Esophagus squamous epithelium (tissue), 5 donors: ENCODE data around the gene PNLDC1. TPM values are rescaled to one million over a fixed set of nuclear protein-coding genes. Genes with fewer than 3 reads are reported as not detected.

Experiments
- DNase-seq: peaks from one replicate; lab custom pipeline; 2025; lab: John Stamatoyannopoulos, UW
- H3K27ac ChIP-seq, 4 donors: fragments of 200-600 bp; sonication (generic); one replicate each; pipeline ENCODE4 v1.5.1; 2016 to 2019; ENCODE audit warnings: mild to moderate bottlenecking in 1 of 4
- H3K27me3 ChIP-seq, 4 donors: fragments of 200-600 bp; sonication (generic); 1 replicate in 3 of 4; 2 replicates in 1 of 4; pipeline versions ENCODE4 v1.5.1 to v1.6.0; 2017 to 2021; ENCODE audit warnings: antibody characterized with exemption in 1 of 4
- H3K36me3 ChIP-seq, 3 donors: fragments of 200-600 bp; sonication (generic); one replicate each; pipeline ENCODE4 v1.5.1; 2016 to 2019
- H3K4me1 ChIP-seq, 3 donors: fragments of 200-600 bp; sonication (generic); one replicate each; pipeline ENCODE4 v1.5.1; 2017 to 2019
- H3K4me3 ChIP-seq, 4 donors: fragments of 200-600 bp; sonication (generic); 1 replicate in 3 of 4; 2 replicates in 1 of 4; pipeline ENCODE4 v1.5.1; 2016 to 2019; ENCODE audit warnings: mild to moderate bottlenecking in 2 of 4, moderate library complexity in 1 of 4
- H3K9me3 ChIP-seq, 3 donors: fragments of 200-600 bp; sonication (generic); one replicate each; pipeline ENCODE4 v1.5.1; 2016 to 2019
- POLR2A ChIP-seq, 4 donors: fragments of 450-650 bp; IDR thresholded peaks; one replicate each; pipeline ENCODE4 v1.6.1; 2017; ENCODE audit warnings: antibody characterized with exemption in 4 of 4, mild to moderate bottlenecking in 4 of 4, moderate library complexity in 3 of 4
- WGBS, 2 donors: methylation state at CpG; one replicate each; pipeline ENCODE4 v1.1.5; 2018; 5-methylcytosine and 5-hydroxymethylcytosine counted together
- intact Hi-C: fragments of 100-400 bp; cut with DNase I; formaldehyde crosslinking; loops from one replicate; pipeline ENCODE4 v1.15.0; 2022
- total RNA-seq, 4 donors: library from RNA; depleted of rRNA; stranded (reverse); fragments of >200 nt; gene quantifications; one replicate each; pipeline ENCODE4 v1.1.0, GENCODE V29; 2016
- TF ChIP-seq, protein P1 (sequence below), 6 experiments: fragments of 450-650 bp in 4 of 6; fragments of 200-600 bp in 2 of 6; sonication (generic) in 2 of 6; IDR thresholded peaks; one replicate each; pipeline ENCODE4 v1.5.1; 2016 to 2019; ENCODE audit warnings: antibody characterized with exemption in 6 of 6, mild to moderate bottlenecking in 4 of 6, moderate library complexity in 4 of 6
- donor health status: DM: yes; HTN: yes; CAD: no.

Gene PNLDC1
- total RNA-seq, 4 donors from 2014 or later, result not detected

DNA sequence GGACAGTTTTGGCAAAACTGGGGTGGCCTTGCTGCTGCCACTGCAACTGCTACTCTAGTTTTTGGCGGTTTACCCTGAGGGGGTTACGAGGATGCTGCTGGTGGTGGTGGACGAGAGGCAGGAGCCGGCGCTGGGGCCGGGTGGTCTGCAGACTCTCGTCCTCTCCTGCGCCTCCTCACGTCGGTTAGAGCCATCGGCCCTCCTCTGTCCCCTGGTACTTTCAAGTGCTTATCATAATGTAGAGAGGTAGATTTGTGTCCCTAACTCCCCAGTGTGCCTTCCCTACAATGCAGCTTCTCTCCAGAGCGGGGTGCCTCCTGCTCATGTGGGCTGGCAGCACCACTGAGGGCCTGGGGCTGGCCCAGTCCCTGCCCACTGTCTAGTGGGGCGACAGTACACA, 25.9 kb downstream of the PNLDC1 start:
- no peak for DNase-seq
- WGBS, 2 donors, result 86 to 94% methylated on average over 11 of the region's 13 CpGs
- H3K36me3 ChIP-seq, result no peaks in the 10 kb centered on the region
- H3K4me1 ChIP-seq, result no peaks in the 10 kb centered on the region
- H3K4me3 ChIP-seq, result no peak overlapping the region
- intact Hi-C loops, result no loop called here
- no peaks in the 10 kb centered on the region for H3K9me3 ChIP-seq
- no peak for TF ChIP-seq POLR2A (IDR thresholded peaks at IDR 0.05)
- TF ChIP-seq, protein P1, sequence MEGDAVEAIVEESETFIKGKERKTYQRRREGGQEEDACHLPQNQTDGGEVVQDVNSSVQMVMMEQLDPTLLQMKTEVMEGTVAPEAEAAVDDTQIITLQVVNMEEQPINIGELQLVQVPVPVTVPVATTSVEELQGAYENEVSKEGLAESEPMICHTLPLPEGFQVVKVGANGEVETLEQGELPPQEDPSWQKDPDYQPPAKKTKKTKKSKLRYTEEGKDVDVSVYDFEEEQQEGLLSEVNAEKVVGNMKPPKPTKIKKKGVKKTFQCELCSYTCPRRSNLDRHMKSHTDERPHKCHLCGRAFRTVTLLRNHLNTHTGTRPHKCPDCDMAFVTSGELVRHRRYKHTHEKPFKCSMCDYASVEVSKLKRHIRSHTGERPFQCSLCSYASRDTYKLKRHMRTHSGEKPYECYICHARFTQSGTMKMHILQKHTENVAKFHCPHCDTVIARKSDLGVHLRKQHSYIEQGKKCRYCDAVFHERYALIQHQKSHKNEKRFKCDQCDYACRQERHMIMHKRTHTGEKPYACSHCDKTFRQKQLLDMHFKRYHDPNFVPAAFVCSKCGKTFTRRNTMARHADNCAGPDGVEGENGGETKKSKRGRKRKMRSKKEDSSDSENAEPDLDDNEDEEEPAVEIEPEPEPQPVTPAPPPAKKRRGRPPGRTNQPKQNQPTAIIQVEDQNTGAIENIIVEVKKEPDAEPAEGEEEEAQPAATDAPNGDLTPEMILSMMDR (IDR thresholded peaks at IDR 0.05), result no peak
- H3K27ac ChIP-seq, result no peak overlapping the region
- peaks cover 0 to 9% (median 0%) of the 10 kb centered on the region in 4 donors for H3K27me3 ChIP-seq

DNA sequence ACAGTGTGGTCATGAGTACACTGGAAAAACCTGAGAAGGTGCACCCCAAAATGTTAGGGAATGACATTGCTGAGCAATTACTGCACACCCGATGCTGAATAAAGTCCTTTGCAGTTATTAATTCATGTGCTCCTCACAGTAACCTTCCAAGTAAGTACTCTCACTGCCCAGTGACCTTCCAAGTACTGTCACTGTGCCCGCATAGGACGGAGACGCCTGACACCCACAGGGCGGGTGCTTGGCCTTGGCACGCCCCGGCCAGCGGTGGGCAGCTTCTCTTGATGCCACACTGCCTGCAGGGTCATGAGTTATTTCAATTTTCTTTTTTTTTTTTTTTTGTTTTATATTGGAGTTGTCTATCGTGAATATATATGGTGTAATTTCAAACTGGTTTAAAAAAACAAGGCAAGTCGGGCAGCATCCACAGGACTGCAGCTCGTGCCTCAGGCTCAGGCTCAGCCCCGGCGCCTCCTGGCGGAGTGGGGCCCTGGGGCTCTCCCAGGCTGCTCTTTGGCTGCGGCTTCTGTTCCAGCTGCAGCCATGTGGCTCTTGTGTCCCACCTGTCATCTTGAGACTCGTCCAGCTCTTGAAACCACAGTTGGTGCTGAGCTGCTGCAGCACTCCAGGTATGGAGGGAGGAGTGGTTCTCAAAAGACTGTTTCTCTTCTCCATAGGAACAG, 27.0 kb downstream of the PNLDC1 start:
- Histone ChIP-seq H3K9me3 (no peaks in the 10 kb centered on the region), H3K4me3 (no peak overlapping the region), H3K27ac (no peak overlapping the region), H3K36me3 (no peaks in the 10 kb centered on the region), H3K27me3 (peaks cover 0 to 9% (median 0%) of the 10 kb centered on the region in 4 donors), H3K4me1 (no peaks in the 10 kb centered on the region)
- TF ChIP-seq, protein P1 (IDR thresholded peaks at IDR 0.05), result no peak
- no peak for TF ChIP-seq POLR2A (IDR thresholded peaks at IDR 0.05)
- DNase-seq, result no peak
- intact Hi-C loops, result no loop called here
- WGBS, 2 donors, result 82 to 86% methylated on average over 9 to 16 of the region's 16 CpGs

DNA sequence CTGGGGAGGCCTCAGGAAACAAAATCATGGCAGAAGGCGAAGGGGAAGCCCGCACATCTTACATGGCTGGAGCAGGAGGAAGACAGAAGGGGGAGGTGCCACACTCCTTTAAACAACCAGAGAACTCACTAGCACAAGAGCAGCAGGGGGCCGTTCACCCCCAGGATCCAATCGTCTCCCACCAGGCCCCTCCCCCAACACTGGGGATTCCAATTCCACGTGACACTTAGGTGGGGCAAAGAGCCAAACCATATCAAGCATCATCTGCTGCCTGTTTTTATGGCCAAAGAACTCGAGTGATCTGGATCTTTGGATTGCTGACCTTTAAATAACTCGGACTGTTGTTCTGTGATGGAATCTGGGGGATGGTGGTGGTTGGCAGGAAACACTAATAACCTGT, 28.0 kb downstream of the PNLDC1 start:
- no peak overlapping the region for H3K4me3 ChIP-seq
- TF ChIP-seq, protein P1 (IDR thresholded peaks at IDR 0.05), result no peak
- TF ChIP-seq POLR2A (IDR thresholded peaks at IDR 0.05), result no peak
- no peaks in the 10 kb centered on the region for H3K36me3 ChIP-seq
- intact Hi-C loops, result no loop called here
- peaks cover 0 to 4% (median 0%) of the 10 kb centered on the region in 3 donors for H3K4me1 ChIP-seq
- no peak overlapping the region for H3K27ac ChIP-seq
- peaks cover 0 to 9% (median 0%) of the 10 kb centered on the region in 4 donors for H3K27me3 ChIP-seq
- WGBS, 2 donors, result 43 to 51% methylated on average over 6 of the region's 7 CpGs
- no peaks in the 10 kb centered on the region for H3K9me3 ChIP-seq
- DNase-seq, result no peak

DNA sequence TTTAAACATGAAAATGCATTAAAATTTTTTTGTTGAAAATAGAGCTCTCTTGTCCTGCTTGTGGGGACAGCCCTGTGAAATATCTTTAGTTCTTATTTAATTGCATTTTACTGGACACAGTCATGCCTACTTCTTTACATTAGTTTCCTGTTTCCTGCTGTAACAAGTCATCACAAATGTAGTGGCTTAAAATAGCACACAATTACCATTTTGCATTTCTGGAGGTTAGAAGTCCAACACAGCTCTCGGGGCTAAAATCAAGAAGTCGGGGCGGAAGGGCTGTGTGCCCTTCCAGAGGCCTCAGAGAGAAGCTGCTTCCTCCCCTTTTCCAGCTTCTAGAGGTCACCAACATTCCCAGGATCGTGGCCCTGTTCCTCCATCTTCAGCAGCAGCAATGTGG, 29.4 kb downstream of the PNLDC1 start:
- Histone ChIP-seq H3K4me1 (peaks cover 0 to 8% (median 0%) of the 10 kb centered on the region in 3 donors), H3K9me3 (no peaks in the 10 kb centered on the region), H3K27me3 (peaks cover 0 to 9% (median 0%) of the 10 kb centered on the region in 4 donors), H3K36me3 (no peaks in the 10 kb centered on the region), H3K27ac (no peak overlapping the region), H3K4me3 (no peak overlapping the region)
- intact Hi-C loops, result no loop called here
- TF ChIP-seq, protein P1 (IDR thresholded peaks at IDR 0.05), result no peak
- no peak for TF ChIP-seq POLR2A (IDR thresholded peaks at IDR 0.05)
- DNase-seq, result no peak
- 31 to 47% methylated on average over 4 of the region's 4 CpGs for WGBS, 2 donors

DNA sequence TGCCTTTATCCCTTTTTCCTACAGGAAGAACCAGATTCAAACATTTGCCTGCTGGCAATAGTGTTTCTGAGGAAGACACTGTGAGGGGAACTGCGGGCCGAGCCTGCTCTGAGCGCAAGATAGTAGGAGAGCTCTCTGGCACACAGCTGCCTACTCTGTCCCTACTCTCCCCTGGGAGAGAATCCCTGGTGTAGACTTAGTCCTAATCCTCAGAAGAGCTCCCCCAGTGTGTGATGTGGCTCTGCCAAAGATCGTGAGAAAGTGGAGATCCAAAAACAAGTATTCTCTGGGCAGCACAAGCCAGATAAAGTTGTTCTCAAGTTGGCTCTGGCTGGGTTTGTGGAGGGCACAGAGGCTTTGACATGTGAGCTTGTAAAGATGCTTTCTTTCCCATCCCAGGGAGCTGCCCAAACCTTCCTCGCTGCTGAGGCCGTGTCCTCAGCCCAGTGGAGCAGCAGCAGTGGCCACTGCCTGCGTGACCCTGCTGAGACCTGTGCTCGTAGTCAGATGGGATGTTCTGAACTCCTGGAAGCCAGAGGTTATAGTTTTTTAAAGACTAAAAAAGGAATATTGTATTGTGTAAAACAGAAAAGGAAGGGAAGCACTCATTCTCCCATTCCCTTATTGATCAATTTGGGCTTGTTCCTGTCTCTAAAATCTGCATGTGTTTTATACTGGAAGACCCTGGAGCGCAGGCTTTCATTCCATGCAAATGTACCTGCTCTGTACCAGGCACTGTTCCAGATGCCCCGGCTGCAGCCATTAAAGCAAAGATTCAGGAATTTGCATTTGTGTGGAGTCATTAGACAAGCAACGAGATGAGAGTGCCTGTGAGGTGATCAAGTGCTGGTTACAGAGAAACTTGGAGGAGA, 30.7 kb downstream of the PNLDC1 start:
- H3K4me1 ChIP-seq, result peaks cover 0 to 8% (median 0%) of the 10 kb centered on the region in 3 donors
- TF ChIP-seq, protein P1 (IDR thresholded peaks at IDR 0.05), result no peak
- TF ChIP-seq POLR2A (IDR thresholded peaks at IDR 0.05), result no peak
- H3K36me3 ChIP-seq, result no peaks in the 10 kb centered on the region
- H3K27me3 ChIP-seq, result peaks cover 0 to 9% (median 0%) of the 10 kb centered on the region in 4 donors
- no peak overlapping the region for H3K4me3 ChIP-seq
- no peak for DNase-seq
- no peak overlapping the region for H3K27ac ChIP-seq
- intact Hi-C loops, result no loop called here
- WGBS, 2 donors, result 58 to 61% methylated on average over 8 of the region's 11 CpGs
- no peaks in the 10 kb centered on the region for H3K9me3 ChIP-seq
